ENCODE data around the gene GP1BA.

Gene GP1BA

DNA sequence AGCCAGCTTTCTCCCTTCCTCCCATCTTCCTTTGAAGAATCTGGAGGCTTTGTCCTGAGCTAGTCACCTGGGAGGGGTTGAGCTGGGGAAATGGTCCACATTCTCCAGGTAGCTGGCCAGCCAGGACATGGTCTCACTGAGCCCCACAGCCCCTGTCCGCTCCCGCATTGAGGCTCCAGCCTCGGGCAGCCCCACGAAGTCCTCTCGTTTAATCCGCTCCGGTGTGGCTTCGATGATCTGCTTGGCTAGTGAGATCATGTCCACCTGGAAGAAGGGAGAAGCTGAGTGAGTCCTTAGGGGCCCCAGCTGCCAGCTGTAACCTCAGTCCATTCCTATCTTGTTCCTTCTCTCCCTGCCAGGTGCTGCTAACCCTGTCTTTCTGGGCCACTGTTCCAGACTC lies 38.2 kb downstream of the GP1BA start:
- DNase-seq (ENCODE audit: extremely low read depth, low read depth) = no peak
- H3K4me3 ChIP-seq (replicated peaks; ENCODE audit: low read depth, low read length) = no peak overlapping the region
- TF ChIP-seq CTCF (IDR thresholded peaks at IDR 0.05; ENCODE audit: low read depth, low read length, missing control alignments) = no peak

DNA sequence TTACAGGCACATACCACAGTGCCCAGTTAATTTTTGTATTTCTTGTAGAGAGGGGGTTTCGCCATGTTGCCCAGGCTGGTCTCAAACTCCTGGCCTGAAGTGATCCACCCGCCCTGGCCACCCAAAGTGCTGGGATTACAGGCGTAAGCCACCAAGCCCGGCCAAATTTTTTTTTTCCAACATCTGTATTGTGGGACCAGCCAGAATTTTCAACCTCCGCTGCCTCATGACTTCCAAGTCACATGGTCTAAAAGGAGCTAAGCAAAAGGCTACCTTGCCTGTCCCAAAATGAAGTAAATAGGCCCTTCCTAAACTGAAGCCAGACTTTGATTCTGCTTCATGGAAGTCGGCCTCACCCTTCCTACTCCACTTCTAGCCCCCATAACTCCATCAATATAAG lies 39.7 kb downstream of the GP1BA start:
- no peak overlapping the region for H3K4me3 ChIP-seq (replicated peaks; ENCODE audit: low read depth, low read length)
- DNase-seq (ENCODE audit: extremely low read depth, low read depth) = no peak
- TF ChIP-seq CTCF (IDR thresholded peaks at IDR 0.05; ENCODE audit: low read depth, low read length, missing control alignments) = no peak

GRCh38 chr17:4972322-4972721 lies 40.2 kb downstream of the GP1BA start:
- H3K4me3 ChIP-seq (replicated peaks; ENCODE audit: low read depth, low read length) = no peak overlapping the region
- no peak for TF ChIP-seq CTCF (IDR thresholded peaks at IDR 0.05; ENCODE audit: low read depth, low read length, missing control alignments)
- no peak for DNase-seq (ENCODE audit: extremely low read depth, low read depth)

DNA sequence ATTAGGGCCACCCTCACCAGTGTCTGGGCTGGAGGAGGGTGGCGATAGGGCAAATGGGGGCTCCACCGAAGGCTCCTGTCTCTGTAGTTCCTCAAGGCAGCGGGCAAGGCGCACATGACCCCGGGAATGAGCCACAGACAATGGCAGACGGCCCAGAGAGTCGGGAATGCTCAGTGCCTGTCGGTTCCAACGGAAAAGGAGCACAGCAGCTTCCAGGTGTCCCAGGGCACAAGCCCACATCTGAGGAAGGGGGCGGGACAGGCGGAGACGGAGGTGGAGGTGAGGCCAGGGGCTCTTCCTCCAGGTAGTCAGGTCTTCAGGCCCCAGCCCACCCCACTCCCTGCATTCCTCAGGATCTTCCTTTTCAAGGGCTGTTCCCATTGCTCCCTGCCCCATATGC lies 40.7 kb downstream of the GP1BA start:
- no peak for DNase-seq (ENCODE audit: extremely low read depth, low read depth)
- no peak overlapping the region for H3K4me3 ChIP-seq (replicated peaks; ENCODE audit: low read depth, low read length)
- no peak for TF ChIP-seq CTCF (IDR thresholded peaks at IDR 0.05; ENCODE audit: low read depth, low read length, missing control alignments)

DNA sequence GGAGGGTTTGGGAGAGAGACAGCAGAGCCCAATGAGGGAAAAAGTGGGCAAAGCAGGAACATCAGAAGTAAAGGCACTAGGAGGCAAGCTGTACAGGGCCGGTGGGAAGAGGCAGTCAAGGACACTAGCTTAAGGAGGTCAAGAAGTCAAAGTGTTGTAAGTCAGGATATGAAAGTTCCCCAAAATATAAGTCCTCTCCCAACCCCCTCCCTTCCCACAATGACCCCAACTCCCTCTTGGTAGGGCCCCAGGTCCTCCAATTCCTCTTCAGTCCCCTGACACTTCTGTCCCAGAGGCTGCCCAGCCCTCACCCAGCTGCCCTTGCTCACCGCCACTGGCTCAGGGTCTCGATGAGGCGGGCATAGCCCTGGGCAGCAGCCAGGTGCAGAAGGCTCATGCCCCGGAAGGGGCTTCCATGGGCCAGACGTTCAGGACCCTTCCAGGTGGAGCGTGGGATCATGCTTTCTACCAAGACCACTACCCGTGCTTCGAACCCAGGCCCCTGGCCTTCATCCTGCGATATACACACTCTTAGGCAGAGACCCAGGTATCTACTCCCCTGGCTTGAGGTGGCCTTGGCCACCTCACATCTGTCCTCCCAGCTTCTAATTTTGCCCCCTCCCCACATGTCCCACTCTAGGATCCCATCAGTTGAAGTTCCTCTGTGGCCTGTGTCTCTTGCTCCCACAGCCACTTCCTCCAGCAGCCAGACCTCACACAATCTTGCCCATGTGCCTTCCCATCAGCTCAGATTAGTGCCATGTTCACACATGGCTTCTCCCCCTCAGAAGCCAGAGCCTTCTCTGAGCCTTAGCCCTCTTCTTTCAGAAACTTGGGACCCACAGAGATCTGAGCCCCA lies 41.4 kb downstream of the GP1BA start:
- H3K4me3 ChIP-seq (replicated peaks; ENCODE audit: low read depth, low read length) = no peak overlapping the region
- no peak for DNase-seq (ENCODE audit: extremely low read depth, low read depth)
- TF ChIP-seq CTCF (IDR thresholded peaks at IDR 0.05; ENCODE audit: low read depth, low read length, missing control alignments) = no peak

DNA sequence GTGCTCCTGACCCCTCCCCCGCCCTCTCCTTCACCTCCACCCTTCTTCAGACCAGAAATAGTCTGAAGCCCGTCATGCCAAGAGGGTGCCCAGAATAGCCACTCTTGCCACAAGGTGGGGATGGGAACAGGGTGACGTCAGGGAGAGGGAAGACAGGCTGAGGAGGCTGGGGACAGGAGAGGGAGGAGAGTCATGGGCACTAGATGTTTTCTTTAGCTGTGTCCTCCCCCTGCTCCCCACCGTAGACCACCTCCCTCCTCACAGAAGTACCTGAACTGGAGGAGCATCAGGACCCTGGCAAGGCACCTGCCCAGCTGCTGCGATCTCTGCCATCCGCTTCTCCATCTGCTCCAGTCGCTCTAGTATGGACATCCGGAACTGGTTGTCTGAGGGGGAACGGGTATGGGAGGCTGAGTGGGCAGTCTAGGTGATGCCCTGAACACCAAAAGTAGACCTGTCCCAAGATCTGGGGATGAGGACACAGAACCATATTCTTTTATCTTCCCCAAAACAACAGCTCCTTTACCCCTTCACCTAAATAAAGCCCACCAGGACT lies 42.1 kb downstream of the GP1BA start:
- no peak for DNase-seq (ENCODE audit: extremely low read depth, low read depth)
- no peak for TF ChIP-seq CTCF (IDR thresholded peaks at IDR 0.05; ENCODE audit: low read depth, low read length, missing control alignments)

More for the DNA sequence above, 42.1 kb downstream of the GP1BA start:
- H3K4me3 ChIP-seq (replicated peaks; ENCODE audit: low read depth, low read length) = no peak overlapping the region

Data from HFF-Myc (cell line).